GM19328 (cell line): ENCODE data around the gene LYPD5.
A peak's percentile ranks its signal among the peaks of the same experiment; 100 is the strongest.
"Not testable (repeated sequence)": the region's sequence is repeated elsewhere in the genome, so short reads cannot be mapped to it uniquely, and the experiment has no call there.

Source experiments
- ATAC-seq: cut with Tn5 transposase; IDR thresholded peaks from one replicate; pipeline ENCODE4 v1.9.1; 2021; ENCODE audit warnings: mild to moderate bottlenecking, moderate library complexity; ENCODE audit not compliant: unreplicated experiment

The LYPD5 gene, protein sequence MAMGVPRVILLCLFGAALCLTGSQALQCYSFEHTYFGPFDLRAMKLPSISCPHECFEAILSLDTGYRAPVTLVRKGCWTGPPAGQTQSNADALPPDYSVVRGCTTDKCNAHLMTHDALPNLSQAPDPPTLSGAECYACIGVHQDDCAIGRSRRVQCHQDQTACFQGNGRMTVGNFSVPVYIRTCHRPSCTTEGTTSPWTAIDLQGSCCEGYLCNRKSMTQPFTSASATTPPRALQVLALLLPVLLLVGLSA

DNA sequence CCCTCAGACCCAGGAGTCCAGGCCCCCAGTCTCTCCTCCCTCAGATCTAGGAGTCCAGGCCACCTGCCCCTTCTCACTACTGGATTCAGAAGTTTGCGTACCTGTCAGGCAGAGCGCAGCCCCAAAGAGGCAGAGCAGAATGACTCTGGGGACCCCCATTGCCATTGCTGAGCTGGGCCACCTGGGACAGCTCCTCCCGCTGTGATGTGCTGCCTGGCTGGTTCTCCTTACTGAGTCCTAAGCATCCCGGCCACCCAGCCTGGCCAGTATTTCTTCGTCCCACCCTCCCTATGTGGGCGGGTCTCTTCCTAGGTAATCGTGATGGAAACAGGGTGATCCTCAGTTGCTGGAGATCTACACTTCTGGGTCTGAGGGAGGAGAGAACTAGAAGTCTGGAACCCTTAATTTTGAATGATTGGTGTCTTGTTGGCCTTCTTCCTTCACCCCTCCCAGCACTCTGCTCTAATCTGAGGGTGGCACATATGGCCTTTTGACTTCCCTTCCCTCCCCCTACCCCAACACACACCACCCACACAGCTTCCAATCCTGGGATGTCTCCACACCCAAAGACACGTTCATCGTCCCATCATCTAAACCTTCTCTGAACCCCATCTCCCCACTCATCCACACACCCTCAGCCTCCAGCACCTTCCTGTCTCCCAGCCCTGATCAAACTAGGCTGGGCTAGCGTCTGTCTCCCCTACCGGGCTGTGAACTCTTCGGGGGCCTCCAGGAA, at the start of gene LYPD5:
TSS of gene LYPD5 (minus strand) at position 232 of the 736 bp plus-strand sequence. CDS start at position 165, 67 bp downstream.
- ATAC-seq: no peak

DNA sequence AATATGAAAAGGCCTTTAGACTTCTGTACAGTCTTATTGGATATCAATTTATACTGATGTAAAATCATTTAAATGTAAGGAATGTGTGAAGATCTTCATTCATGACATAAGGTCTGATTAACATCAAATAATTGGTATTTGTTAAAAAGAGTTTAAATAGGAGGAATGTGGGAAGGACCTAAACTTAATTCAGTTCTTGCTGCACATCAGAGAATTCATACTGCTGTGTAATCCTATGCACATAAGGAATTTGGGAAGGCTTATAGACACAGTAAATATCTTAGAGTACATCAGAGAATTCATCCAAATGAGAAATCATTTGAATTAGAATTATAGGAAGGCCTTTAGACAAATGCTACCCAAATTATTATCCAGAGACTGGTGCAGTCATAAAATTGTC, 46.6 kb upstream of the LYPD5 start:
- no peak for ATAC-seq

DNA sequence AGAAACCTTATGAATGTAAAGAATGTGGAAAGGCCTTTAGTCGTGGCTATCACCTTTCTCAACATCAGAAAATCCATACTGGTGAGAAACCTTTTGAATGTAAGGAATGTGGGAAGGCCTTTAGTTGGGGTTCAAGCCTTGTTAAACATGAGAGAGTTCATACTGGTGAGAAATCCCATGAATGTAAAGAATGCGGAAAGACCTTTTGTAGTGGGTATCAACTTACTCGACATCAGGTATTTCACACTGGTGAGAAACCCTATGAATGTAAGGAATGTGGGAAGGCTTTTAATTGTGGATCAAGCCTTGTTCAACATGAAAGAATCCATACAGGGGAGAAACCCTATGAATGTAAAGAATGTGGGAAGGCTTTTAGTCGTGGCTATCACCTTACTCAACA, 45.6 kb upstream of the LYPD5 start:
- no peak for ATAC-seq

DNA sequence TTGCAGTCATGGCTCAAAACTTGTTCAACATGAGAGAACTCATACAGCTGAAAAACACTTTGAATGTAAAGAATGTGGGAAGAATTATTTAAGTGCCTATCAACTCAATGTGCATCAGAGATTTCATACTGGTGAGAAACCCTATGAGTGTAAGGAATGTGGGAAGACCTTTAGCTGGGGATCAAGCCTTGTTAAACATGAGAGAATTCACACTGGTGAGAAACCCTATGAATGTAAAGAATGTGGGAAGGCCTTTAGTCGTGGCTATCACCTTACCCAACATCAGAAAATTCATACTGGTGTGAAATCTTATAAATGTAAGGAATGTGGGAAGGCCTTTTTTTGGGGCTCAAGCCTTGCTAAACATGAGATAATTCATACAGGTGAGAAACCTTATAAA, 45.0 kb upstream of the LYPD5 start:
- ATAC-seq: no peak

DNA sequence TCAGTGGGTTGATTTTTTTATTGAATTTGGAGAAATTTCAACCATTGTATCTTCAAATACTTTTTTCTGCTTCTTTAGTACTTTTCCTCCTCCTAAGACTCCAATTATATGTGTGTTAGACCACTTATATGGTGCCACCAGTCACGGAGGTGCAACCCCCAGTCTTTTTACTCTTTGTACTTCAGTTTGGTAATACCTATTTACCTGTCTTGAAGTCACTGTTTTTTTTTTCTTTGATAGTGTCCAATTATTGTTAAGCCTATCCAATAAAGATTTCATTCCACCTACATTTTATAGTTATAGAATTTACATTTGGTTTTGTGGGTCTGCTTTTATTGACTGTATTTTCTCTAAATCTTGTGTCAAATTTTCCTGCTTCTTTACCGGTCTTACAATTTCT, 39.8 kb upstream of the LYPD5 start:
- ATAC-seq: no peak

DNA sequence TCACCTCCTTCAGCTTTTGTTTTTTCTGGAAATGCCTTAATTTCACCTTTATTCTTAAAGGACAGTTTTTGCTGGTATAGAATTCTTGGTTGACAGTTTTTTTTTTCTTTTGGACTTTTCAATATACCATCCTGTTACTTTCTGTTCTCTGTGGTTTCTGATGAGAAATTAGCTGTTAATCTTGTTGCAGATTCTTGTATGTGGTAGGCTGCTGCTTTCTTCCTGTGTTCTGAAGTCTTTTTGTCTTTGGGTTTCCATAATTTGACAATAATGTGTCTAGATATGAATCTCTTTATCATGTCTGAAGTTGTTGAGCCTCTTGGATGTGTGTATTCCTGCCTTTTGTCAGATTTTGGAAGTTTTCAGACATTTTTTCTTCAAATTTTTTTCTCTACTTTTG, 36.9 kb upstream of the LYPD5 start:
- ATAC-seq: no peak

DNA sequence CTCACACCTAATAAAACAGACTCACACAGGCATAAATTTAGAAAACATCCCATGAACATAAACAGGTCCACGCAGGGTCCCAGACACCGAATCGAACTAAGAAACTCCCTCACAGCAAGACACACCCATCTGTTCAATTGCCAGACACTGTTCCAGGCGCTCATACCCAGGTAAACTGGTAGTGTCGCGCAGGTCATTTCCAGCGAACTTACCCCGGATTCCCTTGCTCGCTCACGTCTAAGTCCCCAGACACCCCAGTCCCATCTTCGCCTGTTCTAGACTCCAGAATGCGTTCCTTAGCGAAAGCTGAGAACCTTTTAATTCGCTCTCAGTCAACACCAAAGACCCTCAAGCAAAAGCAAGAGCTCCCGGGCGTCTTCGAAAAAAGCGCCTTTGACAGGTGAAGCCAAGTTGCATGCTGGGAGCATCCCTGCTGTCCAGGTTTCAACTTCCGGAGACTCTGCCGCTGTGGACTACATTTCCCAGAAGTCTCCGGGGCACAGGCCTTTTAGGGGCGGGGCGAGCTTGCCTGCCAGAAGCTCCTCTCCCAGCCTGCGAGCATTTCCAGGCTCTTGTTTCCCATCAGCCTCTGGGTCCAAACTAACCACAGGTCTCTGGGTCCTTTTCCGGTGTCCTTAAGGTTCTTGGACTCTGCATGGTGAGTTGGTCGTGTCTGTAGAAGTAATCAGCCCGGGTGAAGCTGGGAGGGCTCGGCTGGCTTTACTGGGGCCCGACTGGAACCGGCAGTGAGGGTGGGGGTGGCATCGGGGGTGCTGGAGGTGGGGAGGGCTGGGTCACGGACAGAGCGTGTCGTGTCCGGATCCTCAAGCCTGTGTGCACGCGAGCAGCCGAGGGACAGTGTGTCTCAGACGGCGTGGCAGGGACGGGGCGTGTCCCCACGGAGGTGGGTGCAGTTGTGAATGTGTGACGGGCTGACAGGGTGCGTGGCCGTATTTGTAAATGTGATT, 24.8 kb upstream of the LYPD5 start, which contains the start of gene ZNF283:
TSS of gene ZNF283 (plus strand) at position 535 of the 968 bp plus-strand sequence. CDS start 6,184 bp downstream, outside the sequence.
- peak; percentile 69 for ATAC-seq

DNA sequence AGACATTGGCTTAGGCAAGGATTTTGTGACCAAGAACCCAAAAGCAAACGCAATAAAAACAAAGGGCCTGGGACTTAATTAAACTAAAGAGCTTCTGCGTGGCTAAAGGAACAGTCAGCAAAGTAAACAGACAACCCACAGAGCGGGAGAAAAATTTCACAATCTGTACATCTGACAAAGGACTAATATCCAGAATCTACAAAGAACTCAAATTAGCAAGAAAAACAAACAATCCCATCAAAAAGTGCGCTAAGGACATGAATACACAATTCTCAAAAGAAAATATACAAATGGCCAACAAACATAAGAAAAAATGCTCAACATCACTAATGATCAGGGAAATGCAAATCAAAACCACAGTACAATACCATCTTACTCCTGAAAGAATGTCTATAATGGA, 22.3 kb upstream of the LYPD5 start:
- not testable (repeated sequence) for ATAC-seq

DNA sequence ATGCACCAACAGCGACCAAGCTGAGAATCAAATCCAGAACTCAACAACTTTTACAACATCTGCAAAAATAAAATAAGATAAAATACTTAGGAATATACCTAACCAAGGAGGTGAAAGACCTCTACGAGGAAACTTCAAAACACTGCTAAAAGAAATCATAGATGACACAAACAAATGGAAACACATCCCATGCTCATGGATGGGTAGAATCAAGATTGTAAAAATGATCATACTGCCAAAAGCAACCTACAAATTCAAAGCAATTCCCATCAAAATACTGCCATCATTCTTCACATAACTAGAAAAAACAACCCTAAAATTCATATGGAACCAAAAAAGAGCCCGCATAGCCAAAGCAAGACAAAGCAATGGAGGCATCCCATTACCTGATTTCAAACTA, 21.6 kb upstream of the LYPD5 start:
- ATAC-seq: not testable (repeated sequence)

DNA sequence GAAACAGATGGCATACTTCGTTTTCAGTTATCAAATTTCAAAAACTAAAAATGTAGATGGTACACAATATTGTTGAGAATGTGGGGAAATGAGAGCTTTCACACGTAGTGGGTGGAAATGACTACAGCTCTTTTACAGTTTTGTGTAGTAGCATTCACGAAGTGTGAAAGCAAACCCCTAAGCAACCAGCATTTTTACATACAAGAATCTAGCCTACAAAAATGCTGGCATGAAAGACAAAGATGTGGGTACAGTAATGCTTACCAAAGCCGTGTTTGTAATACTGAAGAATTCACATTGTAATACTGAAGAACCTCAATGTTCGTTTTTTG, 18.6 kb upstream of the LYPD5 start:
- ATAC-seq: no peak

DNA sequence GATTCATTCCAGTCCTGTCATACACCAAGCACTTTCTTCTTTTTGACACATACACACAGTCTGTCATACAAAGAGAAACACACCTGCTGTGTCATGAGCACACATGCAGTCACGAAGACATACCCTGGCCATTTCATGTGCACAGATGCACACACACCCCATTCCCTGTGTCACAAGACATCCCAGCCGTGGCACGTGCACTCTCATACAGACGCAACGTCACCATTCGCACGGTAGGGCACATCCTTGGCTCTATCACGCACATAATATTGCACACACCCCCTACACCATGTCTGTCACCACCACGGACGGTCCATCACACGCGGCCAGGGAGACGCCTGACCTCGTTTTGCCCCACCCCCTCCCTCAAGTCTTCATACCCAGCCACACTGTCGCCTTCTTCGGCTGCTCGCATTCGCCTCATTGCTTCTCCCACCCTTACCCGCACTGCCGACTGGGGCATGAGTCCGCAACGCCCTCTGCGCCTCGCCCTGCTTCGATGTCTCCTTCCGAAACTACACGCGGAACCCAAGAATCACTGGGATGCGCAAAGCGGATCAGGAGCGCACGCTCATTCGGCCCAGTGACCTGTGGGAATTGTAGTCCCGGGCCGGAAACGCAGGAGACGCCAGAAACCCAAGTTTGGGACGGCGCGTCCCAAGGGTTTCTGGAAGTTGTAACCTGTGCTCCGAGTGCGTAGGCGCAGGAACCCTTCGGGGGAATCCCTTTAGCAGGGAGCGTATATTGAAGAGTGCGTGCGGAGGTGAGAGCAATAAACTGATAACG, 18.0 kb upstream of the LYPD5 start:
- no peak for ATAC-seq

DNA sequence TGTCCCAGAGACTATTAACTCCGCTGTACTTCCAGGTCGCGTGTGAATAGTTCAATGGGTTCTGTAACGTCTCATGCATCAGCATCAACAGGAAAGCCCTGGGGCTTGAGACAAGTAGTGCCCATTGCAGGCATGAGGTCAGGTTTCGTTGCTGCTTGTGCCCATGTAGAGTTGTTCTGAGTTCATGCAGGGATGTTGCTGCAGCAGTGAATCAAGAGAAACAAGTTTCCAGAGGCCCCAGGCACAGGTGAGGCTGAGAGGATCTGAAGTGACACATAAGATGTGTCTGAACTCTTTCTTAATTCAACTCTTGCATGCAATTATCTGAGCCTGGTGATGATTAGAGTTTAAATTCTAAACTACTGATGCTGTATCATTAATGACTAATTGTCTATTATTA, 16.3 kb upstream of the LYPD5 start:
- ATAC-seq: no peak

DNA sequence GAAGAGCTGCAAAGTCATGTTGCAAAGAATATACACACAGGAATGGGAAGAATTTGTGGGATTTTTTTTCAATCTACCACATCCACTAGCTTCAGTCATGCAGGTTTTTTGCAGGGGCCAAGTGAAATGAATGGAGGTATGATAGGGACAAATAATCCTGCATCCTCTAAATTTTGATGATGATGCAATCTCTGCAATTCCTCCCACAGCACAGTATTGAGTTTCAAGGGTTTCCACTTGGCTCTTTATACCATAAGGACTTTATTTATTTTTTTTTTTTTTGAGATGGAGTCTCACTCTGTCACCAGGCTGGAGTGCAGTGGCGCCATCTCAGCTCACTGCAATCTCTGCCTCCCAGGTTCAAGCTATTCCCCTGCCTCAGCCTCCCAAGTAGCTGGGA, 15.2 kb upstream of the LYPD5 start:
- ATAC-seq: not testable (repeated sequence)

DNA sequence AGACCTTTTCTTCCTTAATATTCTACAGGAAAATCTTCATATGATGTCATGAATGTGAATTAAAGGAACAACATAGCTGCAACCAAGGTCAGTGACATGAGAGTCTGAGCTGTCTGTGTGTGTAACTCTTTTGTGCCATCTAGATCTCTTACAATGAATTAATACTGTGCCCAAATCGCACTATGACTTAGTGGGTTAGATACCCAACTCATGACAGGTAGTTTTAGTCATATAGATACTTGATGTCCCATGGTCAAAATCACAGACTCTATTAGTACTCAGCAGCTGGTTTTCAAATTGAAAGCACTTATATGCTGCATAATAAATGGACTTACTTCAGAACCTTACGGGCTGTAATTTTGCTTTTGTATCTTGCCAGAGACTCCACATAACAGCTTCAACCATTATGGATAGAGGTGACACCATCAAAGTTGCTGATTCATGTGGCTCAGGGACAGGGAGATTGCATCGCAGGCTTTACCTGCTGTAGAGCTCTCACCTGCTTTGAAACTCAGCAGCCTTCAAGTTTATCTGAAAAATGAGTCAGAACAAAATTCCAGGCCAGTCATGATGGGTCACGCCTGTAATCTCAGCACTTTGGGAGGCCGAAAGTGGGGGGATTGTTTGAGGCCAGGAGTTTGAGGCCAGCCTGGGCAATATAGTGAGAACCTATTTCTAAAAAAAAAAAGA, 12.6 kb upstream of the LYPD5 start:
- no peak for ATAC-seq

DNA sequence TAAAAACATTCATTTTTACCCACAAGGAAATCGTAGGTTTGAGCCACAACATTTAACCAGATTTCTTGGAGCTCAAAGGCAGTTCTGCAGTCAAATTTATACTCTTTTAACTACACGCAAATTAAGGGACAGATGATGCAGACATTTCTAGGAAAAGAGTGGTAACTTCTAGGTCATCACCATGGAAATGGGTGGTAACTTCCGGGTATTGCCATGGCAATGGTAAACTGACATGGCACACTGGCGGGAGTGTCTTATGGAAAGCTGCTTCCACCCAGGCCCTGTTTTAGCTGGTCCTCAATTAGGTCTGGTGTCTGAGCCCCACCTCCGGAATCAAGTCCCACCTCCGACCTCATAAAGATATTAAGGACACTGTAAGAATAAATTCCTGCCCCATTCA, 10.4 kb upstream of the LYPD5 start:
- ATAC-seq: no peak

DNA sequence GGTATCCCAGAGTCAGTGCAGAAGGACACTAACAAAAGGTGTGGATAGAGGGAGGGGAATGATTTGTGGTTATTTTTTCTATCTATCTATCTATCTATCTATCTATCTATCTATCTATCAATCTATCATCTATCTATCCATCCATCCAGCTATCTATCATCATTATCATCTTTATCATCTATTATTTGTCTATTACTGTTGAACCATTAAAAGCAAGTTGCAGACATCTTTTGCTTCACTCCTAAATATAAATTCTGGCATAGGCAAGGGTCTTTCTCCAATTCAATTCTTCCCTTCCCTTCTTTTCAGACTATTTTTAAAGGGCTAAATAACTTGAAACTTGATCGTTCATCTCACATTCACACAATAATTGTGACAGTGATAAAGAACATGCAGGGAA, 10.0 kb upstream of the LYPD5 start:
- no peak for ATAC-seq

DNA sequence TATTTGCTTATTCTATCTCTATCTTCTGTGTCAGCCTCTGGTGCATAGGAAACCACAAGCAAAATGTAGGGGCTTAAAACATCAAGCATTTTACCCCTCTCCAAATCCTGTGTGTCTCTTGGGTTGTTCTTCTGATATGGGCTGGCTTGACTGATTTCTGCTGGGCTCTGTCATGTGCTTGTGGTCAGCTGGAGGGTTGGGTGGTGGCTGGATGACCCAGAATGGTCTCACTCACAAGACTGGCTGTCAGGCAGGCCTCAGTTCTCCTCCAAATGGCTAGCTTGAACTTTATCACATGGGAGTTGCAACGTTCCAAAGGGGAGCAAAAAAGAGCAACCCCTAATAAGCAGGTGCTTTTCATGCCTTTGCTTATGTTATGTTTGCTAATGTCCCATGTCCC, 9.6 kb upstream of the LYPD5 start:
- no peak for ATAC-seq

DNA sequence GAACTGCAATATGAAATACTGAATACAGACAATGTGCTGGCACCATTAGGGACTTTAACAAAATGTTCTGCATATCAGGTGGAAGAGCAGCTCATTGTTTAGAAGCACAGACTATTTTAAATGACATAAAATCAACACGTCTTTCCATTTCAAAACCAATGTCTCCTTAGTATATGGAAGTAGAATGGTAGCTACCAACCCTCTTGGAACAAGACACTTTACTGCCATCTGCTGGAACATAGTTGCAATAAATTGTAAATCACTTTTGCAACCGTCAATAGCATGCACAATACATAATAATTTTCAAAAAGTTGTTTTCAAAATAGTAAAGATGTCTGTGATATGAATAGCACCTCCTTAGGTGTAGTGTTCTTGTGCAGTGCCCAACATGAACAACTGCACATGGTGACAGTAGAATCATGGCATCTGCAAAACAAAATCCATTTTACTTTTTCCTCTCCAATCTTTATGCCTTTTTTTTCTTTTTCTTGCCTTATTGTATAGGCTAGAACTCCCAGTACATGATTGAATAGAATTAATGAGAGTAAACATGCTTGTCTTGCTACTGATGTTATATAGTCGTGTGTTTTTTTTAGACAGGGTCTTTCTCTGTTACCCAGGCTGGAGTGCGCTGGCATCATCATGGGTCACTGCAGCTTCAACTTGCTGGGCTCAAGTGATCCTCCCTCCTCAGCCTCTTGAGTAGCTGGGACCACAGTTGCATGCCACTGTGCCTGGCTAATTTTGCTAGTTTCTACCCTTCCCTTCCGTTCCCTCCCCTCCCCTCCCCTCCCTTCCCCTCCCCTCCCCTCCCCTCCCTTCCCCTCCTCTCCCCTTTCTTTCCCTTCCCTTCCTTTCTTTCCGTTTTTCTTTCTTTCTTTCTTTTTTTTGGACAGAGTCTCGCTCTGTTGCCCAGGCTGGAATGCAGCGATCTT, 7.8 kb upstream of the LYPD5 start:
- ATAC-seq: no peak

DNA sequence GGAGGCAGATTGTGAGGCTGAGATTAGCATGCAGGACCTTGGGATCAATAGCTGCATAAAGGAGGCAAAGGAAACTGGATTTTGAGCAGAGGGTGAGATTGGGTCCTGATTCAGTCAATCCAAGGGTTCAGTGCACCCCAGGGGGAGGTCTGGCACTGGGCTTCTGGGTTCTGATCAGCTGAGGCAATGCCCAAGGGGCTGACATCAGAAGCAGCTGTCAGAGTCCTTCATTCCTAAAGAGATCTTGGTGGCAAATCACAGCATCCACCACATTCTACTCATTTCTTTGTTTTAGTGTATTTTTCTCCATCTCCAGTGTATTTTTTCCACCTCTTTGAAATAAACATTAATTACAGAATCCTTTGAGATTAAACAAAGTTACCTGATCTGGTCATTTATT, 5.4 kb upstream of the LYPD5 start:
- no peak for ATAC-seq
